ENCODE results near the gene AK1. TPM values are rescaled to one million over a fixed set of nuclear protein-coding genes. Genes with fewer than 3 reads are reported as not detected.

Gene AK1
- total and polyA plus RNA-seq, 2 of the 8 experiments (the other 6 are each of a cell fraction or from before 2014, with no cell fraction given): 37.9 to 39.2 TPM

- TF ChIP-seq CHD7 (IDR thresholded peaks at IDR 0.05; ENCODE audit: insufficient replicate concordance, low read length) (no peak), CBX5 (IDR thresholded peaks at IDR 0.05; ENCODE audit: low read depth, low read length) (no peak), NRF1 (IDR thresholded peaks at IDR 0.05; ENCODE audit: low read depth, low read length) (no peak), JUN (IDR thresholded peaks at IDR 0.05; ENCODE audit: low read depth, low read length) (no peak), EP300 (IDR thresholded peaks at IDR 0.05; ENCODE audit: borderline replicate concordance in 1 of 2, low read depth in 2 of 2, low read length in 2 of 2) (no peak), CEBPB (IDR thresholded peaks at IDR 0.05; ENCODE audit: low read depth, low read length) (no peak)
These were observed 7.0 kb upstream of the AK1 start (continued) for GRCh38 chr9:127884427-127884911.

Data from H1 (cell line).